Stromal cell of bone marrow (primary cell): ENCODE measurements around the gene SETBP1.
A peak's percentile ranks its signal among the peaks of the same experiment; 100 is the strongest.

Experiments used
- DNase-seq: peaks from one replicate; pipeline ENCODE4 v3.0.0-alpha.2; 2012; ENCODE audit warnings: low read depth

Gene SETBP1

DNA sequence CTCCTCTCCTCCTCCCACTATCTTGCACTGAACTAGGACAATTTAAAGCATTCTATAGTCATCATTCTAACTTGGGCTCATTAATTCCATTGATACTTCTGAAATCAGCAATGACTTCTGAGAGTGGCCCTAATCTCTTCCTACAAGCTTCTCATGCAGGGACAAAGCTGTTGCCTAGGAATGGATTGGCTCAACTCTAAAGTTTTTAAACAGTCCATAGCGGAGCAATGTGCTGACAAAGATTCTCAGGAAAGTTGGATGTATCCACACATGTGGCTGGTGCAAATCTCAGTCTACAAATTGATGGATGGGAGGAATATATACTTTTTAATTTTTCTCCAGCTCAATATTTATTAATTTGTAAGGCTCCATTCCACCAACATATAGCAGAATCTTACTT, 388.9 kb downstream of the SETBP1 start:
- no peak for DNase-seq

GRCh38 chr18:45071956-45072355, 391.3 kb downstream of the SETBP1 start:
- no peak for DNase-seq

GRCh38 chr18:45073556-45073955, 392.9 kb downstream of the SETBP1 start:
- no peak for DNase-seq

DNA sequence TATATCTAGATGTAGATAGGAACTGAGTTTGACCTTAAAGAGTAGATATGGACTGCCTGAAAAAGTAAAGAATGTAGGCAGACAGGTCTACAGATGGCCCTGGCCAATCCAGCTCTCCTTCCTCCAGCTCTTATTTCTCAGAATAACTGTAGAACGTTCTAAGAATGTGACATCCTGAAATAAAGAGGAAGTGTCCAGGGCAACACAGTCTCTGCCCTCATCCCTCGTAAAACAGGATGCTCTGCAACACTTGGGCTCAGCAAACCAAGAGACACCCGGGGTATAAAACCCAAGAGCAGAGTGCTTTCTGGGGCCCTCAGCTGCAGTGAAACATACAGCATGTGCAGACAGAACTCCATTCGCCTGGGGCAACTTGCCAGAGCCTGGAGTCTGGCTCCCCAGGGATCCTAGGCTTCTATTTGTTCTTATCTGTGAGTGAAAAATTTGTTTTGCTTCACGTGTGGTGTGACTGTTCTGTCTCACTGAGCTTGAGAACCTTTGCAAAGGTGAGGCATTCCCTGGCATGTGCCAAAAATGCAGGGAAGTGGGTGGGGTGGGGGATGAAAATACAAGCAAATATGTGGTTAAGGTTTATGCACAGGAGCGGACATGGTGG, 401.0 kb downstream of the SETBP1 start:
- DNase-seq = no peak

GRCh38 chr18:45083226-45083855, 402.7 kb downstream of the SETBP1 start:
- DNase-seq = no peak

DNA sequence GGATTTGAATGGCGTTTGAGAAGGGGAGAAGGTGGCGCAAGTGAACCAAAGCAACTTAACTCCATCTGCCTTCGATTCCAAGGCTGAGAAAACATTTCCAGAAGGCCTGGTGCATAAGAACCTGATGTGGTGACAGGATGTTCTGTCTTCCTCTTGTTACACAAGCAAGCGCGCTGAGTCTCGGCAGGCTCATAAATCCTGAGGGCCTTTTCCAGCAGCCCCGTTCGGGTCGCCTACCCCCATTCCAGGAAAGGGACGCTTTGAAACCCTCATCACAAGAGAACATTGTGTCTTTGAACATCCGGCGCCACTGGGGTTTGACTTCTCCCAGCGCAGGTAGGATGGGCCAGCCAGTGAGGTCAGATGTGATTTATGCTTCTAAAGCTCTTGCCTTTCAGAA, 403.5 kb downstream of the SETBP1 start:
- DNase-seq = no peak

GRCh38 chr18:45085916-45086624, 405.4 kb downstream of the SETBP1 start:
- no peak for DNase-seq

GRCh38 chr18:45086777-45087176, 406.1 kb downstream of the SETBP1 start:
- DNase-seq = no peak

GRCh38 chr18:45090526-45091140, 409.9 kb downstream of the SETBP1 start:
- no peak for DNase-seq

DNA sequence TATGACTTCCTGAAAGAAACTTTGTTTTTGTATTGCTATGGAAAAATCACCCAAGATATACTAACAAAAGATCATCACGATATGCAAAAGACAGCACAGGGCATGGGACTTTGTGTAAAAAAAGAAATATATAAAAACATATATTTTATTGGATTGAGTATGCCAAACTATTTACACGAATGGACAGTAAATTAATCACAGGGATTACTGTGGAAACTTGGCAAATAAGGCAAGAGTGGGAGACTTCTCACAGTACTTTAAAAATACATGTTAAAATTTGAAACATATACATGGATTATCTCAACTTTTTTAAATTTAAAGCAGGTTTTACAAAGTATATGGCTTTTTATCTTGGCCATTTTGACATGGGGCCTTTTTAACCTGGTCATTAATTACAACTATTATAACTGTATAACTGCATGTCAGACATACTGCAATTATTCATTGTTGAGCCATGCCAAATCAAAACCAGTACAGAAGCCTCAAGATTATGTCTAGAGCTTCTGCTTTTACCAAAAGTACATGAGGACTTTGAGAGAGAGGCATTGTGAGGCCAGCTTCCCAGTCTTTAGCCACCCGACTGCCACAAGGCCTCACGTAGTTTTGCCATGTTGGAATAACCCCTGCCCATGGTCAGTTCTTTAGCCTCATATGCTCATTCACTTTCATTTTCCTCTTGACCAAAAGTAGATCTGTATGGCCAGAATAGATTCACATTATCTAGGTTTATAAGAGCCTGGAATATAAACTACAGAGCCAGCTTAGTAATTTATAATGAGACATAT, 419.8 kb downstream of the SETBP1 start:
- DNase-seq = no peak

GRCh38 chr18:45102126-45102525, 421.4 kb downstream of the SETBP1 start:
- DNase-seq = no peak

- no peak for DNase-seq
Measured at GRCh38 chr18:45102863-45103262, 422.2 kb downstream of the SETBP1 start.

- DNase-seq = no peak
Measured at GRCh38 chr18:45103319-45104048, 422.8 kb downstream of the SETBP1 start.

GRCh38 chr18:45104049-45104395, 423.3 kb downstream of the SETBP1 start:
- DNase-seq = no peak

DNA sequence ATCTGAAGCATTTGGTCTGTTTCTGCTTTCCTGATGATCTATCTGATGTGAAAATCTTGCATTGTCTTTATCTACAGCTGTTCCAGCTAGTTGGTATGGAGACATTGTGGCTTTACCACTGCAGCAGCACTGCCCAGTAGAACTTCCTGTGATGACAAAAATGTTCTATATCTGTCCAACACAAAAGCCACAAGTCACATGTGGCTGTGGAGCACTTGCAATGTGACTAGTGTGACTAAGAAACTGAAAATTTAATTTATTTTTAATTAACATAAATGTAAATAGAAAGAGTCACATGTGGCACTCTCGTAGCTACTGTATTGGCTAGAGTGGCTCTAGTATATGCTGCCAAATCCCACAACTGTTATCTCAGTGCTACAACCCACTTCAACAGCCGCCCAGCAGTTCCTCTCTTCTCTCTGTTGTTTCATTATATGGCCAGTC, 425.7 kb downstream of the SETBP1 start:
- peak; percentile 36 for DNase-seq

GRCh38 chr18:45107425-45107824, 426.7 kb downstream of the SETBP1 start:
- peak; percentile 28 for DNase-seq

DNA sequence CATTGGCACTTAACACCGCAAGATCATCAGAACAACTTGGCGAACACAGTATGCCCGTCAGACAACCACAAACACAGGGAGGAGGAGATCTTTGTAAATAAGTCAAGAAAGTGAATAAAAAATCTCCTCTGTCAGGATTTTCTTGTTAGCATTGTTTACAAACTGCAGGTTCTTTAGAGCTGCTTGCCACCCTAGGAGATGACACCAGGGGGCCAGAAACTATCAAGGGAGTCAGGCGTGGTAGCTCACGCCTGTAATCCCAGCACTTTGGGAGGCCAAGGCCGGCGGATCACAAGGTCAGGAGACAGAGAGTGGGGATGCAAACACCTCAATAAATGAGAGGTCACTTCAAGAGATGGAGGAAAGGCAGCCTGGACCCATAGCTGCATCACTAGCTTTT, 428.1 kb downstream of the SETBP1 start:
- no peak for DNase-seq

DNA sequence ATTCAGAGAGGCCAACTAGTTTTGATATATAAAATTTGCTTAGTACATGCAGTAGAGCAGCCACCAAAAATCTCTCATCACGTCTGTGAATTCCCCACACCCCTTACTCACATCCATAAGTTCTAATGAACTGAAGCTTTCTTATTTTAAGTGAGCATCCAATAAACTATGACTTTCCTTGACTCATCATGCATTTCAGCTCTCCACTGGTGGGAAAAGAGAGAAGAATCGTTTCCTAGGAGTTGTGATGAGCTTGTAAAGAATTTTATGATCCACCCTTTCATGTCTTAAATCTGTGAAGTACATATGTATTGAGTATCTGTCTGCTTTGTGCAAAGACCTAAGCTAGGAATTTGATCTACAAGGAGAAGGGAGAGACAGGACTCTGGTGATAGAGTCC, 428.6 kb downstream of the SETBP1 start:
- DNase-seq = no peak

DNA sequence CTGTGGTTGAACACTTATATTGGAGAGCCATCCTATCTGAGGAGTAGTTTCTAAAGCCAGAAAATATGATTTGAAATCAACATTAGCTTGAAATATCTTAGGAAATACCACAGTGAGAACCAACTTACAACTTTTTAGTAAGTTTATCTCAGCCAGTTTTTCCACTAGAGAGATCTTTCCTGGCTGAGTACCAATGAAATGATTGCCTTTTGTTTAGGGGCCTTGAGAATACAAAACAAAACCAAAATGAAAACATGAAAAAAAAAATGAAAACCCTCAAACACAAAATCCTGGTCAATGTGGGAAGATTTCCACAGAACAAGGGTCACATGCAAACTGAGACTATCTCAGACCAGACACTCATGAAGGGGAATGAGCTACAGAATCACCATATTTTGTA, 429.0 kb downstream of the SETBP1 start:
- DNase-seq = no peak

DNA sequence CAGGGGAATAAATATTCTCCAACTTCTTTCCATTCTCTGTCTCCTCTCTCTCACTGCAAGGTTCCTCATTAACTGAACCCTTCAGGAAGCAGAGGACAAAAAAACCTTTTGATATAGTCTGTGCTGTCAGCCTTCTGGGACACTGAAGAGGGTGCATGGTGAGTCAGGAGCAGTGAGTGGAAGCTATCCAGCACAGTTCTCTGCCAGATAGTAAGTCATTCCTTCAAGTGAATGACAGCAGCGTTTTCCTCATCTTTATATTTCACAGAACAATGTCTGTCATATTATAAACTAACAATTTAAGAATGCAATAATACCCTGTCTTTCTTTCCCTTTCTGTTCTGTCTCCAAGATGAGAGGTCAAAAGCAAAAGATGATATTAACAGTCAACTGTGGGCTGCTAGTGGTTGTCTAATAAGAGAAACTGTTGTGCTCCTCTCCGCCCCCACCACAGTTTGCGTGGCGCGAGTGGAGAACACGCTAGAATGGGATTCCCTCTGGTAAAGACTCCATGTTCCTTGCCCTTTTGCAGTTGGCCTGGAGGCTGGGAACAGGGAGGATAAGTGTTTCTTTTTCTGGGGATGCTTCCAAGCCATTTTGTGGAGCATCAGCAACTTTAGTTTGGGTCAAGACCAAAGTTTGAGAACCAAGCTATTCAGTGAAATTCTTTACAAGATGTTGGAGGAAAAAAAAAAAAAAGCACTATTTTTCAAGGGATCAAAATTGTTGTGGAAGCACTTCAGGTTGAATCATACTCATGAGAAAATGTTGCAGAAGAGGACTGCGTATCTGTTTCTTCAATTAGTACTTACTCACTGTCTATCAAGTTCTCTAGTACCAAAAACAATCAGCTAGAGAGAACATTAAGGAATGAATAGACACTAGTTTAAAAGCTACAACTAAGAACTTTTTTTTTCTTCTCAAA, 430.2 kb downstream of the SETBP1 start:
- peak; percentile 83 for DNase-seq

DNA sequence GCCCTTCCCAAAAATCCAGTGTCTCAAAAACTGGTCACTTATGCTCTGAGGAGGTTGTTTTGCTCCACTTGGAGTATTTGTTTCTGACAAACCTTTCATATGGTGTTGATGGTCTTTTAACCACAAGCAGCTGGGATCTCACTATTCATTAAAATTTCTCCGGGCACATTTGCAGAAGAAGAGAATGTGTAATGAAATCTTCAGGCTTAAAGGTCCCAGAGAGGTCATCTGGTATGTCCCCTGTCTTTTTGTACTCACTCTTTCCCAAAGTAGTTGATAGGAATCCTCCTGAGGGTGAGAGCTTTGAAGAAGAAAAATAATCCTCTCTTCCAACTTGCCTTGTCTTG, 430.8 kb downstream of the SETBP1 start:
- no peak for DNase-seq
